ENCODE data around the gene IPO5.
"Not testable (repeated sequence)": the region's sequence is repeated elsewhere in the genome, so short reads cannot be mapped to it uniquely, and the experiment has no call there.

IPO5 gene

DNA sequence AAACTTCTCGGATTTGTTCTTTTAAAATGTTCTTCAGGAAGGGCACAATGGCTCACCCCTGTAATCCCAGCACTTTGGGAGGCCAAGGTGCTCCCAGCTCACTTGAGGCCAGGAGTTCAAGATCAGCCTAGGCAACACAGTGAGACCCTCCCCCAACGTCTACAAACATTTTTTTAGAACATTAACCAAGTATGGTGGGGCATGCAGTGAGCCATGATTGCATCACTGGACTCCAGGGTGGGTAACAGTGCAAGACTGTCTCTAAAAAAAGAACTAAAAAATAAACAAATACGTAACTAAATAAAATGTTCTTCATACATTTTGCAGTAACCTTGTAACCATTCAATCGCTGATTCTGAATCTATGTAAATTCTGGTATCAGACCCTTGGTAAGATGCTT, 2.1 kb upstream of the IPO5 start:
- DNase-seq: no peak

DNA sequence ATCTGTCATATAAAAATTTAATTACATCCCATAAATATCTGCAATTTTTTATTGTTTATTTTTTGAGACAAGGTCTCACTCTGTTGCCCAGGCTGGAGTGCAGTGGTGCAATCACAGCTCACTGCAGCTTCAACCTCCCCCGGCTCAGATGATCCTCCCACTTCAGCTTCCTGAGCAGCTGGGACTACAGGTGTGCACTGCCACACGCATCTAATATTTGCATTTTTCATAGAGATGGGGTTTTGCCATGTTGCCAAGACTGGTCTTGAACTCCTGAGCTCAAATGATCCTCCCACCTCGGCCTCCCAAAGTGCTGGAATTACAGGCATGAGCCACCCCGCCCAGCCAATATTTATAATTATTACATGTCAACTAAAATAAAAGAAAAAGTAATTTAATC, 644 bp upstream of the IPO5 start:
- DNase-seq: not testable (repeated sequence)

DNA sequence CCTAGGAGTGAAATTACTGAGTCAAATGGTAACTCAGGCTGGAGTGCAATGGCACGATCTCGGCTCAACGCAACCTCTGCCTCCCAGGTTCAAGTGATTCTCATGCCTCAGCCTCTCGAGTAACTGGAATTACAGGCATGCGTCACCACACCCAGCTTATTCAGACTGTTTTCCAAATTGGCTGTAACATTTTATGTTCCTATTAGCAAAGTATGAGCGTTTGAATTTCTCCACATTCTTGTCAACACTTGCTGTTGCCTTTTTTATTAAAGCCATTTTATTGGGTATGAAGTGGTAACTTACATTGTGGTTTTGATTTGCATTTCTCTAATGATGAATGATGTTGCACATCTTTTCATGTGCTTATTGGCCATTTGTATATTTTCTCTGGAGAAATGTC, 7.9 kb downstream of the IPO5 start:
- no peak for DNase-seq

DNA sequence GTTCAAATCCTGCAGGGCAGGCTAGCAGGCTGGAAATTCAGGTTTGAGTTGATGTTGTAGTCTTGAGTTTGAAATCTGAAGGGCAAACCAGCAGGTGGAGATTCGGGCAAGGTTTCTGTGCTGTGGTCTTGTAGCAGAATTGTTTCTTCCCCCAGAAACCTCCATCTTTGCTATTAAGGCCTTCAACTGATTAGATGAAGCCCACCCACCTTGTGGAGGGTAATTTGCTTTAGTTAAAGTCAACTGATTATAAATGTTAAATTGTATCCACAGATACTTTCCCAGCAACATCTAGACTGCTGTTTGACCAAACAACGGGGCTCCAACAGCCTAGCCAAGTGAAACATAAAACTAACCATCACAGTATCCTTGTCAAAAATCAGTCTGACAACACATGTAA, 9.4 kb downstream of the IPO5 start:
- DNase-seq: no peak

DNA sequence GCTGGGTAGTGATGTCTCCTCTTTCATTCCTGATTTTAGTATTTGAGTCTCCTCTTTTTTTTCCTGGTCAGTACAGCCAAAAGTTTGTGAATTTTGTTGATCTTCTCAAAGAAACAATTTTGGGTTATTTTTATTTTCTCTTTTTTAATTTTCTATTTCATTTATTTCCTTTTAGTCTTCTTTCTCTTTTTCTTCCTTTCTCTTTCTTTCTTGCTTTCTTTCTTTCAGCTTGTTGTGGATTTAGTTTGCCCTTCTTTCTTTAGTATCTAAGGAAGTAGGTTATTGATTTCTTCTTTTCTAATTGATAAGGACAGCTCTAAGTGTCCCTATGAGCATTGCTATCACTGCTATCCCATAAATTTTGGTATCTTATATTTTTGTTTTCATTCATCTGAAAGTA, 13.8 kb downstream of the IPO5 start:
- DNase-seq: no peak

DNA sequence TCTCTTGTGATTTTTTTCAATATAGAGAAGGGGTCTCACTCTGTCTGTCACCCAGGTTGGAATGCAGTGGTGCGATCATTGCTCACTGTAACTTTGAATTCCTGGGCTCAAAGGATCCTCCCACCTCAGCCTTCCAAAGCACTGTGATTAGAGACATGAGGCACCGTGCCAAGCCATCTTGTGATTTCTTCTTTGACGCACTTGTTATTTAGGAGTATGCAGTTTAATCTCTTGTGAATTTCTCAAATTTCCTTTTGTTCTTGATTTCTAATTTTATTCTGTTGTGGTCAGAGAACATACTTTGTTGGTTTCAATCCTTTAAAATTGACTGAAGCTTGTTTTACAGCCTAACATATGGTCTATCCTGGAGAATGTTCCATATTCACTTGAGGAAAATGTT, 14.5 kb downstream of the IPO5 start:
- no peak for DNase-seq

DNA sequence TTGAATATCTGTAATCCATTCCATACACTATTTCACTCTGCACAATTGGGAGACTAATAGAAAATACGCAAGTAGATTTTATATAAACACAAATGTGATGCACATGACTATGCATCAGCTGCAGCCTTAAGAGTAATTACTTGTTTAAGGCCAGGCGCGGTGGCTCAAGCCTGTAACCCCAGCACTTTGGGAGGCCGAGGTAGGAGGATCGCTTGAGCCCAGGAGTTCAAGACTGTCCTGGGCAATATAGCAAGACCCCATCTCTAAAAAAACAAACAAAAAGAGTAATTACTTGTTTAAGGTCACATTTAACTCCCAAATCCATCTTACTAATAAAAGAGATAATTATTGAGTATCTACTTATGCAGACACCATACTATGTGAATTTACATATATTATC, 18.0 kb downstream of the IPO5 start:
- DNase-seq: no peak

DNA sequence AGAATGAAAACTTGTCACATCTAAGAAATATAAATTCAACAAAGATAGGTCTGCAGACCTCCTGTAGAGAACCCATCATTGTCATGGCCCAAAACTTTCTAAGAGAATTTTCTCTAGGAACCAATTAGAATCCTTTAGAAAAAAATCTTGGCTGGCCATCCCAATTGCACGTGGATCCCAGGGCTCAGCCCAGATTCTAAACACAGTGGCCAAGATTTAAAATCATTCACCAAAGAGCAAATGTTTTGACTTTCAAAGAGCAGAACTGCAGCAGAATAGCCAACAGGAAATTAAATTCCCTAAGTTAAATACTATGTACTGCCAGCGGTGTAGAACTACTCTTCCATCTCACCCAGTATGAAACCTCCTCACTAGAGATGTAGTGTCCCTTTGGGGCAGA, 21.3 kb downstream of the IPO5 start:
- no peak for DNase-seq

DNA sequence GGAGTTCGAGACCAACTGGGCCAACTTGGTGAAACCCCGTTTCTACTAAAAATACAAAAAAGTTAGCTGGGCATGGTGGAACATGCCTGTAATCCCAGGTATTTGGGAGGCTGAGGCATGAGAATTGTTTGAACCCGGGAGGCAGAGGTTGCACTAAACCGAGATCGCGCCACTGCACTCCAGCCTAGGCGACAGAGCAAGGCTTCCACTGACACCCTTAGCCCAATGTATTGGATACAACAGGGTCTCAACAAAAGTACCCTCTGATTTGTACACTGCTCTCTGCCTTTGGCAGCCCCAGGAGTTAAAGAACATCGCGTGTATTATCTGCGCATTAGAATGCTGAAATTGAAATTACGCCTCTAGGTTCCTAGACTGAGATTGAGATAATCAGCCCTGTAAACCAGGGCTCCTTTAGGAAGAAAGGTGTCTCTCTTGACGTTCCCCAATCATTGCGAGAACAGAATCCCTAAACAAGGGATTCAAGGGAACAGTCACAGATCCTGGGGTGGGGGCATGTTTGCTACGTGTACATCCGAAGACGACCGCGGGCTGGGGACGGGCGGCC, 21.9 kb downstream of the IPO5 start:
- peak in 1 of 5 donors; percentile 0 for DNase-seq

DNA sequence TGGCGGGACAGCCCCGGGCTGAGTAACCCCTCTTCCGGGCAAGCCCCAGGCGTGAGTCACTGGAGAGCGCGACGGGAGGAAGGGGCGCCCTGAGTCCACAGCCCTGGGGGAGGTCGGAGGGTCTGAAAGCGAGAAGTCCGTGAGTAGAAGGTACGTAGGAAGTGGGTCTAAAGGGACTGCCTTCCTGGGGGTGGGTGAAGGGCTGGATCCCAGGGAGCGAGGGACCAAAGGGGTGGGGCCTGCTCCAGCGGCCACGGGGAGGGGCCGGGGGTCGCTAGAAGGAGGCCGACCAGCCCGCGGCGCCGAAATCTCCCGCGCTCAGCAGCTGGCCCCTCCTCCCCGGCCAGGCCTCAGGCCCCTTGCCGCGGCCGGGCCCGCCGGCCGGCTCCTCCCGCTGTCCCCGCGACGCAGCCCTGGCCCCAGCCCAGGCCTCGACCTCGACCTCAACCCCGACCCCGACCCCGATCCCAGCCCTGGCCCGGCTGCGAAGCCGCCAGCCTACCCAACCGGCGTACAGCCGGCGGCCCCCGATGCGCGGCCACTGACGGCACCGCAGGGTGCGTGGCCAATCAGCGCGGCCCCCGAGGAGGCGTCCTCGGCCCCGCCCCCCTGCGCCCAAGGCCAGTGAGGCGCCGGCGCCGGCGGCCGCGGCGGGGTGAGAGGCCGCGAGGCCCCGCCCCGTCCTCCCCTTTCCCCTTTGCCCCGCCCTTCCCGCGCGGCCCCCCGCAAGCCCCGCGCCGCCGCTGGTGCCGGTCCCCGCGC, 22.6 kb downstream of the IPO5 start:
- peak; percentile 26 to 93 (median 85) for DNase-seq

DNA sequence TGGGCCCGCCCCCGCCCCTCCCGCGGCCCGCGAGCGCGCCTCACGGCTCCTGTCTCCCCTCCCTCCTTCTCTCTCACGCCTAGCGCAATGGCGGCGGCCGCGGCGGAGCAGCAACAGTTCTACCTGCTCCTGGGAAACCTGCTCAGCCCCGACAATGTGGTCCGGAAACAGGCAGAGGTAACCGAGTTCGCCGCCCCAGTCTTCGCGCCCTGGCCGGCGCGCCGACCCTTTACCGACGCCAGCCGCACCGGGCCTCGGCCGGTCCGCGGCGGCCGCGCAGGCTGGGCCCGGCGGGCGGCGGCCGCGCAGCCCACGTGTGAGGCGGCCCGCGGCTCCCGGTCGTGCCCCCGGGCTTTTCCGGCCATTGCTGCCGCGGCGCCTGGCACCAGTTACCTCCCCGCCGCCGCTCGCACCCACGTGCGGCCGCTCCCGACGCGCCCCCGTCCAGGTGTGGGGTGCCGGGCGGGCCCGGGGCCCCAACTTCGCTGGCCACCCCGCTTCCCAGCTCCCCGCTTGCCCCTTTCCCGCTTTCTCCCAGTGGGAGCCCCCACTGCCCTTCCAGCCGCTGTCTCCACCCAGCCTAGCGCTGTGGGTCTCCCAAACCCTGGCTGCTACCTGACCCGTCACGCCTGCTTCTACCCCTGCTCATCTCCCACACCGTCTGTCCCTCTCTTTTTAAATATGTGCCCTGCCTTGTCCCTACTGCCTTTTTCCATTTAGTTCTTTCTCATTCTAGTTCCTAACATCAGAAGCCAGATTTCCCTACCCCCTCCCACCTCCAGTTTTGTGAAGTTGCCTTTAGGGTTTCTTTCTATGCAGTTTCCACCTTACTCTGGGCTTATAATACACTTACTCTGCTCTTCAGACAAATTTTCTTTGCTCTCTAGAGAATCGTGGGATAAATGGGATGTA, 23.4 kb downstream of the IPO5 start:
- peak in 2 of 5 donors; percentile 20 to 81 for DNase-seq

DNA sequence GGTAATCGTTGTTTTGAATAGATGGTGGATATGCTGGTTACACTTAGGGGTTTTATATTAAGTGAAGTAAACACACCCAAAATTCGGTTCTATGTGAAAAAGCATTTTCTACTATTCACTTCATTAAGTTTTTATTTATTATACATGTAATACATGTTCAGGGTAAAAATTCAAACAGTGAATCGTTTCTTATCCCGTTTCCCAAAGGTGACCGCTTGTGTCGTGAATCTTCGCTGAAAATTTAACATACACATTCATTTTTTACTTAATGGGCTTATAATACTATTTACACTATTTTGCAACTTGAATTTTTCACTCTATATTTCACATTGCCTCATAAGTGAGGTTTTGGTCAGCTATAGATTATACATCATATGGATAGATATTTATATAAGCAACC, 24.5 kb downstream of the IPO5 start:
- DNase-seq: no peak

DNA sequence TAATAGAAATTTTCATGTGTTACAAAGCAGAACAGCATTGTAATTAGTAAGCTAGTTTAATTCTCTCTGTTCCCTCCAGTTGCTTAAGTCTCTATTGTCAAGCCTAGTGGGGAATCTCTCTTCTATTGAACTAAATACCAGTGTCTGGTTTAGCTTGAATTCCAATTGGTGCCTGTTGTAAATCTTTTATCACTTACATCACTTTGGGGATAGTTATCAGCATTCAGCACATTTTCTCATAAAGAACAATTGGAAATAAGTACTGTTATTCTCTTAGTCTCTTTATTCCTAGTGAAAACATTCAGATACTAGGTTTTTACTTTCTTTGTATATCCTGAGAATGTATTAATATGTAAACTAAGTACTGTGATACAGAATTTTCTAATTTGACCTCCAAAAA, 25.2 kb downstream of the IPO5 start:
- no peak for DNase-seq

DNA sequence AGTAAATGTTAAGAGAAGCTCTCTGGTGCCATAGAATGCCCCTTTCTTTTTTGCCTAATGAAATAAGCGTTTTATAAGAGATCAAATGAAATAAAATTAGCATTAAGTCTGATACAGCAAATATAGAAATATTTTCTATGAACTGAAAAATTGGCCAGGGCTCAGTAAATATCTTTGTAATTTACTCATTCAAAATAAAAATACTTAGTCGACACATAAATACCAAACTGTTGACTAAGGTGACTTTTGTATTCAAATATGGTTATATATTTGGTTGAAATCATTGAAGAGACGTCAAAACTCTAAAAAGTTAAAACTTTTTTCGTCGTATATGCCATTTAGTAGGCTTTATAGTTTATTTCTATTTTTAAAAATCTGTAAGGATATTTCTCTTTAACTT, 25.6 kb downstream of the IPO5 start:
- DNase-seq: no peak

DNA sequence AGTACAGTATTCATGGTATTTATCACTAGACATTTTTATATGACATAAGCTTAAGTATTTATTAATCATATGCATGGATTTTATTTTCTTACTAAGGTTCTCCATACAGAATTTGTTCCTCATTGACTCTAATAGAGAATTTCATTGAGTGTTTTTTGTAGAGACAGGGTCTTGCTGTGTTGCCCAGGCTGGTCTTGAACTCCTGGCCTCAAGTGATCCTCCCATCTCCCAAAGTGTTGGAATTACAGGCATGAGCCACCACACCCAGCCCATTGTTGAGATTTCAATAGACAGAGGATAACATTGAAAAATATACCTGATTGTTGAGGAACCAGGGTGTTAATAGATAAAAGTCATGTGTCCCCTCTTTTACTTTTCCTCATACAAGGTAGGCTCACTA, 26.1 kb downstream of the IPO5 start:
- DNase-seq: no peak

DNA sequence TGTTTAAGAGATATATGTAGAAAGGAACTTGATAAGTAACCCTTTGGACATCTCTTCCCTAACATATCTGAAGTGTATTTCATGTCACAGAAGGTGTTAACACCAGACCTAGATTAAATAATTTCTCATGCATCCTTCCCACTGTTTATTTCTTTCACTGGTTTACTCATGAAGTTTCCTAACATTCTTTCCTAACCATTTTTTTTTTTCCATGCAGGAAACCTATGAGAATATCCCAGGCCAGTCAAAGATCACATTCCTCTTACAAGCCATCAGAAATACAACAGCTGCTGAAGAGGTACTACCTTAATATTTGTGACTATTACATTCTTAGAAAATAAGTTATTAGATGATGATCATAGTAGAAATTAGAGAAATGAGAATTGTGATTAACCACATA, 28.8 kb downstream of the IPO5 start:
- DNase-seq: no peak

DNA sequence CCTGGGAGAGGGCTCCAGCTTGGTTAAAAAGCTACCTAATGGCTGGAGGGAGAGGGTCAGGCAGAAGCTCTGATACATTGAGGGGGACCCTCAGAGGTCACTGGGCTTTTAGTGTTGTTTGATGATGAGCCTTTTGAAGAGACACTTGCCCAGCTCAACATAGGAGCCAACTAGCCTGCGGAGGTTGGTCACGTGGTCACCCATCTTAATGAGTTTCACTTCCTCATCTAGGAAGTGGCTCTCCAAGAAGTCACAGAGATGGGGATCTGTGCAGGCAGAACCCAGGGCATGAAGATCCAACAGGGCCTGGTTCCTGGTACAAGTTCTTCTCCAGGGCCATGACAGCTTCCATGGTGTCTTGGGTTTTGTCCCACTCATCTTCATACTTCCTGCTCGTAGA, 33.4 kb downstream of the IPO5 start:
- DNase-seq: no peak

DNA sequence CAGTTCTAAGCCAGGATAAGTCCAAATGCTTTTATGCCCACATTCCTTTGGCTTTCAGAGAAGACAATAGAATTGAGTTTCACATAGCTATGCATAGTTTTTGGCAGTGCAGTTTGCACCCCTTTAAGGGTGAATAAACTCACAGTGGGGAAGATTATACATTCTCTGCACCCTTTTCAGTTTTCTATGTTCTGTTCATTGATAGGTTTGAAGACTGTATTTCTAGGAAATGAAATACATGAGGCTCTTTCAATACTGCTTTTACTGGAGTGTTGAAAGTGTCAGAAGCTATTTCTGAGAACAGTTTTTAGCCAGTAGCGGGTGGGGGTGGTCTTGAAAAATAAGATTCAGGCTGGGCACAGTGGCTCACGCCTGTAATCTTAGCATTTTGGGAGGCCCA, 46.2 kb downstream of the IPO5 start:
- peak in 1 of 5 donors; percentile 39 for DNase-seq

DNA sequence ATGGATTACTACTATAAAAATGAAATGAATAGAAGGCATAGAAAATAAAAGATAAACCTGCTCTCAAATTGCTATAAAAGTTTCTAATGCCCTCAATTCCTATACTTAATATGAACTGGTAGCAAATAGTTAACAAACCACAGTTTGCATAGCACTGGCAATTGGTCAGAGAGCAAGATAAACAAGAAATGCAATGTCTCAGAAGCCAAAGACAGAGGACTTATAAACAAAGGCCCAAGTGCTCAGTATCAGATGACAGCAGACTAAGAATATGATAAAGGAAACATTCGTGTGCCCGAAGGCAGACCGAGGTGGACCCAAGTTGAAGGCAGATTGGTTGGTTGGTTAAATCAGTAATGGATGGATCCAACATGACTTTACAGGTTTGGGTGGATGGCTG, 50.6 kb downstream of the IPO5 start:
- DNase-seq: no peak

DNA sequence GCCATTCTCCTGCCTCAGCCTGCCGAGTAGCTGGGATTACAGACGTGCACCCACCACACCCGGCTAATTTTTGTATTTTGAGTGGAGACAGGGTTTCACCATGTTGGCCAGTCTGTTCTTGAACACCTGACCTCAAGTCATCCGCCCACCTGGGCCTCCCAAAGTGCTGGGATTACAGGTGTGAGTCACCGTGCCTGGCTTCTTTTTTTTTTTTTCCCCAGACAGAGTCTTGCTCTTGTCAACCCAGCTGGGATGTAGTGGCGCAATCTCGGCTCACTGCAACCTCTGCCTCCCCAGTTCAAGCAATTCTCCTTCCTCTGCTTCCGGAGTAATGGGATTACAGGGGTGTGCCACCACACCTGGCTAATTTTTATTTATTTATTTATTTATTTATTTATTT, 51.5 kb downstream of the IPO5 start:
- DNase-seq: not testable (repeated sequence)

DNA sequence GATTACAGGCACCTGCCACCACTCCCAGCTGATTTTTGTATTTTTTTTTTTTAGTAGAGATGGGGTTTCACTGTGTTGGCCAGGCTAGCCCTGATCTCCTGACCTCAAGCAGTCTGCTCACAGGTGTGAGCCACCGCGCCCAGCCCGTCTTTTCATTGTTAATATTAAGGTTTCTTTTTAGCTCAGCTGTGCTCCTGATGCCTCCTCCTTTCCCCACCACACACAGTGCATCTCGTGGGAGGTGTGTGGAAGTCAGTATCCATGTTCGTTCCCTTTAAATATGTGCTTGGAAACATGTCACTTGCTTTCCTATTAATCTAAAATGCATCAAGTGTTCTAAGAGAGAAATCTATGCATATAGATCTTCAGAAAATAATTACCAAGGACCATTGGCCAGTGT, 53.5 kb downstream of the IPO5 start:
- no peak for DNase-seq

DNA sequence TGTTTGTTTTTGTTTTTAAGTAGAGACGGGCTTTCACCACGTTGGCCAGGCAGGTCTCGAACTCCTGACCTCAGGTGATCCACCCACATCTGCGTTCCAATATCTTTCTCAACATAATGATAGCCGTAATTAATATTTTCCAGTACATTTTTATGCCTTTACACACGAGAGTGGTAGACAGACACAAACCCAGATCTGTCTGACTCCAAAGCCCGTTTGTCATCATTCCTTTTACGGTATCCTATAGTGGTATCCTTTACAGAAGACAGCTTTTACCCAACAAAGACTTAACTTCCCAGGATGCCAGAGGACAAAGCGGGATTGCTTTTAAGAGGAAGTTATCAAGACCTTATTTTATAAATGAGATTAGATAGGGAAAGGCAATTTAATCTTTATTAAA, 59.8 kb downstream of the IPO5 start:
- DNase-seq: no peak

DNA sequence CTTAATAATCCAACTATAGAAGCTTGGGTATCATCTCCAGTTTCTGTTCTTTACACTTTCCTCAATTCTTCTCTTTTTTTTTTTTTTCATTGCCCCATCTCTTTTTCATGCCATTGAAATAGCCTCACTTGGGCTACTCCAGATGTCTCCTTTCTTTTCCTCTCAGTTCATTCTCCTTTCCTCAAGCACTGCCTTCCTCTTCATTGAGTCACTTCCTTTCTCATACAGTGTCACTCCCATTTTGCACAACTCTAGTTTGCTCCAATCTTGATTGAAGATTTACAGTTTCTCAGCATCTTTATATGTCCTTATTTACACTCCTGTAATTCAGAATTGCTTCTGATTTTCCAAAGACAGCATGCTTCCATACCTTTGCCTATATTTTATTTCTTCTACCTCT, 61.3 kb downstream of the IPO5 start:
- no peak for DNase-seq

DNA sequence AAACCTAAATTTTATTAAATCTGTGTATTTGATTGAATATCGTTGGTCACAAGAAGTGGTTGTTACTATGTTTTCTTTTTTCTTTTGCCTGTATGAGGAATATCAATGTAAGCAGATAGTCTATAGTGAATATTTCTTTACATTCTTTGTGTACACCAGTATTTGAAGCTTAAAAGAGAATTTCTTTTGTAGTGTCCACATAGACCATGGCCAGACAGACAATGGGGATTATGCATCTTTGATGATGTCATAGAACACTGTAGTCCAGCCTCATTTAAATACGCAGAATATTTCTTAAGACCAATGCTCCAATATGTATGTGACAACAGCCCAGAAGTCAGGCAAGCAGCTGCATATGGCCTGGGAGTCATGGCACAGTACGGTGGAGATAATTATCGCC, 64.8 kb downstream of the IPO5 start:
- no peak for DNase-seq

Data from T-helper 1 cell (primary cell).